ENCODE results near the gene NLGN3.

Gene NLGN3

GRCh38 chrX:71216485-71216884 lies 71.8 kb downstream of the NLGN3 start:
- DNase-seq = no peak

GRCh38 chrX:71217298-71217697 lies 72.7 kb downstream of the NLGN3 start:
- DNase-seq = no peak
